ENCODE results near the gene MAPK11.

DNA sequence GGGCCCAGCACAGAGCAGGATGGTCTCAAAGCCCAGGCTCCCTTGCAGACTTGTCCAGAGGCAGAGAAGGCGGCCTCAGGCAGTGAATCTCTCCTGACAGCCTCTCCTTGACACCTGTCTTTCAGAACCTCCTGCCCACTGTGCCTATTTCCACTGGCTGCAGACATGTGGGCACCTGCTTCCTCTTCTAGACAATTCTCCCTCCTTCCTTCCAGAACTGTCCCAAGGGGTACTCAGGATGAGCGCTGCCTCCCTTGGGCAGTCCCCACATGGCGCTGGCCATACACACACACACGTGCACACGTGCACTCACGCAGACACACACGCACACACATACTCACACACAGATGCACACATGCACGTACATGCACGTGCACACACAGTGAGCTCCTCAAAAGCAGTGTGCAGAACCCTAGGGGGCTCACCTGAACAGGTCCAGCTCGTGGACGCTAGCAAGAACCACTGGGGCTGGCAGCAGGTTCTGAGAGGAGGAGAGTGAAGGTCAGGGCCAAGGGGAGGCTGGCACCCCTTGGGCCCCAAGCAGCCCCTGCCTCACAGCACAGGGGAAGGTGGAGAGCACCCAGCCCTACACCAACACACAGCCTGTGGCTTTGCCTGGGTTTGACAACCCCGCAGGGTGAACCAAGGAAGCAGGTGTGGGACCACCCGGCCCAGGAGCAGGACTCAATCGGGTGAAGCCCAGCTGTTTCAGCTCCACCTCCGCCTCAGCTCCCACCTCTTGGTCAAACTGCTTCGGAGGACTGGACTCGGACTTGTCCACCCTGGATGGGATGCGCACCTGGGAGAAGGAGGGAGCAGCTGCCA, 45.3 kb upstream of the MAPK11 start:
- TF ChIP-seq POLR2A (IDR thresholded peaks at IDR 0.05) (no peak), CTCF (IDR thresholded peaks at IDR 0.05) (no peak), POLR2AphosphoS5 (IDR thresholded peaks at IDR 0.05) (no peak)

Measured in prostate gland (tissue), 2 donors.